ENCODE results near the gene AJUBA. TPM values are rescaled to one million over a fixed set of nuclear protein-coding genes. Genes with fewer than 3 reads are reported as not detected.
A peak's percentile ranks its signal among the peaks of the same experiment; 100 is the strongest.
"Not testable (repeated sequence)": the region's sequence is repeated elsewhere in the genome, so short reads cannot be mapped to it uniquely, and the experiment has no call there.

Gene AJUBA
- total and polyA plus RNA-seq, 8 donors: 37.9 to 51.9 (median 40.0) TPM

GRCh38 chr14:22966783-22967269 lies 15.5 kb downstream of the AJUBA start:
- intact Hi-C loops (cut with DNase I): no loop called here
- Histone ChIP-seq H3K36me3 (peaks cover 0 to 4% of the 10 kb centered on the region in 2 donors), H3K4me3 (no peak overlapping the region), H3K27me3 (no peaks in the 10 kb centered on the region), H3K9me3 (no peaks in the 10 kb centered on the region), H3K27ac (no peak overlapping the region), H3K4me1 (no peaks in the 10 kb centered on the region)
- DNase-seq (no peak), ATAC-seq (no peak)
- no peak for TF ChIP-seq CTCF (IDR thresholded peaks at IDR 0.05)

GRCh38 chr14:22965916-22966782 lies 16.2 kb downstream of the AJUBA start:
- H3K9me3 ChIP-seq; H3K4me3 ChIP-seq; H3K27me3 ChIP-seq; ATAC-seq; DNase-seq; intact Hi-C loops (cut with DNase I); H3K27ac ChIP-seq; H3K4me1 ChIP-seq; H3K36me3 ChIP-seq: not testable (repeated sequence)

GRCh38 chr14:22962061-22962676 lies 20.2 kb downstream of the AJUBA start:
- DNase-seq: no peak
- Histone ChIP-seq H3K9me3 (no peaks in the 10 kb centered on the region), H3K36me3 (no peaks in the 10 kb centered on the region), H3K27me3 (no peaks in the 10 kb centered on the region), H3K27ac (no peak overlapping the region), H3K4me3 (no peak overlapping the region), H3K4me1 (peaks cover 0 to 8% of the 10 kb centered on the region in 2 donors)
- no peak for ATAC-seq
- TF ChIP-seq CTCF (IDR thresholded peaks at IDR 0.05): no peak
- intact Hi-C loops (cut with DNase I): no loop called here

- Histone ChIP-seq H3K4me1 (peaks cover 3 to 46% of the 10 kb centered on the region in 2 donors), H3K36me3 (peaks cover 0 to 27% of the 10 kb centered on the region in 2 donors), H3K27me3 (no peaks in the 10 kb centered on the region), H3K4me3 (peak overlapping the region; percentile 57 to 78), H3K9me3 (no peaks in the 10 kb centered on the region), H3K27ac (peak overlapping the region; percentile 91 to 98)
- ATAC-seq (no peak), DNase-seq (no peak)
- intact Hi-C loops (cut with DNase I): no loop called here
- TF ChIP-seq CTCF (IDR thresholded peaks at IDR 0.05): no peak
Measured at GRCh38 chr14:22955702-22956569, 26.4 kb downstream of the AJUBA start.

GRCh38 chr14:22952418-22952817 lies 29.9 kb downstream of the AJUBA start:
- peak overlapping the region; percentile 41 to 85 for H3K27ac ChIP-seq
- no peaks in the 10 kb centered on the region for H3K27me3 ChIP-seq
- peaks cover 0 to 62% of the 10 kb centered on the region in 2 donors for H3K36me3 ChIP-seq
- no peaks in the 10 kb centered on the region for H3K9me3 ChIP-seq
- H3K4me3 ChIP-seq: no peak overlapping the region
- no peak for TF ChIP-seq CTCF (IDR thresholded peaks at IDR 0.05)
- intact Hi-C loops (cut with DNase I): no loop called here
- peak; percentile 63 for ATAC-seq
- no peak for DNase-seq
- peaks cover 3 to 40% of the 10 kb centered on the region in 2 donors for H3K4me1 ChIP-seq

GRCh38 chr14:22951795-22952194 lies 30.6 kb downstream of the AJUBA start:
- H3K4me3 ChIP-seq; H3K9me3 ChIP-seq; H3K27me3 ChIP-seq; intact Hi-C loops (cut with DNase I): not testable (repeated sequence)
- peaks cover 0 to 68% of the 10 kb centered on the region in 2 donors for H3K36me3 ChIP-seq
- DNase-seq (peak in 2 of 4 donors; percentile 44 to 87), ATAC-seq (peak; percentile 45)
- peak overlapping the region; percentile 47 to 85 for H3K27ac ChIP-seq
- peaks cover 3 to 36% of the 10 kb centered on the region in 2 donors for H3K4me1 ChIP-seq
